Psoas muscle (tissue), 8 donors: ENCODE results near the gene JAKMIP3. TPM values are rescaled to one million over a fixed set of nuclear protein-coding genes. Genes with fewer than 3 reads are reported as not detected.

Source experiments
- ATAC-seq, 4 donors: fragments of 200-7000 bp; cut with Tn5 transposase; one replicate each; pipeline ENCODE4 v1.9.1; 2020; ENCODE audit warnings: moderate library complexity in 3 of 4, mild to moderate bottlenecking in 2 of 4
- DNase-seq, 2 donors: peaks; one replicate each; pipeline ENCODE4 v3.0.0-alpha.2; 2020
- H3K27ac ChIP-seq: fragments of 200-600 bp; one replicate; pipeline ENCODE4 v1.8.0; 2022
- H3K27me3 ChIP-seq, 3 donors: fragments of 200-600 bp in 1 of 3; one replicate each; pipeline versions ENCODE4 v1.6.1 to v1.8.0; 2013 to 2022; ENCODE audit warnings: low read length in 2 of 3, mild to moderate bottlenecking in 2 of 3, moderate library complexity in 1 of 3; ENCODE audit not compliant: insufficient read depth in 3 of 3
- H3K36me3 ChIP-seq, 2 donors: fragments of 200-600 bp in 1 of 2; one replicate each; pipeline versions ENCODE4 v1.6.1 to v1.8.0; 2013 to 2022; ENCODE audit warnings: low read depth in 1 of 2, mild to moderate bottlenecking in 1 of 2, moderate library complexity in 1 of 2; ENCODE audit not compliant: insufficient read depth in 1 of 2
- H3K4me1 ChIP-seq: fragments of 200-600 bp; one replicate; pipeline ENCODE4 v1.8.0; 2022
- H3K4me3 ChIP-seq: fragments of 200-600 bp; one replicate; pipeline ENCODE4 v1.8.0; 2022; ENCODE audit warnings: mild to moderate bottlenecking
- H3K9me3 ChIP-seq: fragments of 200-600 bp; one replicate; pipeline ENCODE4 v1.8.0; 2022
- WGBS, 3 donors: extraction: QIAGEN DNeasy Blood & Tissue Kit; methylation state at CpG; one replicate each; pipeline versions ENCODE4 v1.1.6 to v1.1.7; 2013; 5-methylcytosine and 5-hydroxymethylcytosine counted together
- intact Hi-C, 2 donors: fragments of 100-400 bp; cut with DNase I; formaldehyde crosslinking; loops; one replicate each; pipeline versions ENCODE4 v1.11.0 to v1.14.2; 2022
- polyA plus RNA-seq, 3 donors: library from polyadenylated mRNA; stranded (reverse); fragments of 200-250 nt; gene quantifications; one replicate each; pipeline ENCODE4 v1.2.3, GENCODE V29; 2013
- total RNA-seq, 4 donors: library from RNA; stranded (reverse); fragmentation: NEBNext Ultra II Directional in 2 of 4; extraction: Animal tissue kit (Norgen Biotek cat#: 25700) in 2 of 4; gene quantifications; one replicate each; pipeline versions ENCODE4 v1.2.1 to v1.2.4, GENCODE V29; 2021 to 2023
- TF ChIP-seq, protein P1 (sequence below): fragments of 200-600 bp; IDR thresholded peaks from one replicate; pipeline ENCODE4 v1.8.0; 2022; ENCODE audit warnings: antibody characterized with exemption
- donor health status: healthy with polysubstance abuse.
- donor health status: DM: no; HTN: no; CAD: no; lungs with moderate emphysema.
- donor health status: Bipolar disorder and iron deficiency.
- donor health status: healthy.
- donor health status: DM: yes; HTN: yes; CAD: no.
- donor health status: DM: no; HTN: no; CAD: no.
- donor health status: DM: no; HTN: no; CAD: no.
- donor health status: DM: yes; HTN: yes; CAD: no.

JAKMIP3 gene
- total and polyA plus RNA-seq, 7 donors: 0.12 to 1.7 (median 0.52) TPM

DNA sequence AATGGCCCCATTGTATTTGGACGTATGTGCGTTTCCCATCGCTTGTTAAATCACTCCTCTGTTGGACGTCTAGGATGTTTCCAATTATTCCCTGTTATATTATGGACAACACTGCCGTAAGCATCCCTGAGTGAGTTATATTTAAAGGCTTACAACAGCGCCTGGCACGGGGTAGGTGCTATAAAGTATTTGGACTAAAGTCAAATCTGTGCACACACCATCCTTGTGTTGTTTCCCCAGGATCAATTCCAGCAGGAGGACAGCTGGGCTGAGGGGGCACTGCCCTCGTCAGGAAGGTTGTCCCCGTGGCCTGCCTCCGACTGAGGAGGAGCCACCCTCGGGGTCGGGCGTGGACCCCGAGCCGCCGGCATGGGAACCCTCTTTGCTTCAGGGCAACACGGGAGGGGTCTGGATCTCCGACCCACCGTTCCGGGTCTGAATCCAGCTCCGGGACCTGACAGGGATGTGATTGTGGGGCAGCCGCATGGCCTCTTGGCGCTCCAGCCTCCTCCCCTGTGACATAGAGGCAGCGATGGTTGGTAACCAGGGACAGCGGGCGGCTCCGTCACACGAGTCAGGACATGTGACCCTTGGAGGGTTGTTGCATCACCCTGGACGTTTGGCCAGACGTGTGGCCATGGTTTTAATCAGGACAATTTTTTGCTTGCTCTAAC, 1.5 kb upstream of the JAKMIP3 start:
- intact Hi-C loops: no loop called here

DNA sequence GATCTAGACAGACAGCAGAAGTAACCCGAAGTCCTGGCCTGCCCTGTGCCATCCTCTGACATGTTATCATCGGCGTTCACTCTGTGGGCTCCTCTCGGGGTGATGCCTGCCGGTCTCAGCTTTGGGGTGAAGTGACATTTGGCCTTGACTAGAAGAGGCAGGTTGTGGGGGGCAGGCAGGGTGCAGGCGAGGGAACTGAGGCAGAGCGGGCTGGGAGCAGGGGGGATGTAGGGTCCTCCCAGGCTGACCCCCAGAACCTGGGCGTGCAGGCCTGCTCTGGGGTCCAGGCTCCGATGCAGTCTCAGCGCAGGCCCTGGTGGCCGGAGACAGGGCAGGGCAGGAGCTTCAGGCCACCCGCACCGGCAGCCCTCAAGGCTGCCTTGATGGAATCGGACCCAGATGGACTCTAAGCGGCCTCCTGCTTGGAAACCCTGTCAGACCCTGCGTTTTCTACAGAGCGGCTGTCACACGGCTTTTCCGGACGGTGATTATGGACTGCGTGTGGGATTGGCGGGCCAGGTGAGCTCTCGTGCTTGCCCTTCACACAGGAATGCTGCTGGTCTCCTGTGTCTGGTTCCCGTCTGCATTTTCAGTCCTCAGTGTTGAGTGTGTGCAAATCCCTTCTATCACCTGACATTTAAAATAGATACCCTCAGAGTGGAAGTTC, 842 bp upstream of the JAKMIP3 start:
- 86 to 92% (median 87%) methylated on average over 24 of the region's 24 CpGs for WGBS, 3 donors
- no peaks in the 10 kb centered on the region for H3K36me3 ChIP-seq
- intact Hi-C loops: no loop called here
- ATAC-seq (peak; percentile 12 to 23 (median 14)), DNase-seq (no peak)
- no peaks in the 10 kb centered on the region for H3K27me3 ChIP-seq
- TF ChIP-seq, protein P1, sequence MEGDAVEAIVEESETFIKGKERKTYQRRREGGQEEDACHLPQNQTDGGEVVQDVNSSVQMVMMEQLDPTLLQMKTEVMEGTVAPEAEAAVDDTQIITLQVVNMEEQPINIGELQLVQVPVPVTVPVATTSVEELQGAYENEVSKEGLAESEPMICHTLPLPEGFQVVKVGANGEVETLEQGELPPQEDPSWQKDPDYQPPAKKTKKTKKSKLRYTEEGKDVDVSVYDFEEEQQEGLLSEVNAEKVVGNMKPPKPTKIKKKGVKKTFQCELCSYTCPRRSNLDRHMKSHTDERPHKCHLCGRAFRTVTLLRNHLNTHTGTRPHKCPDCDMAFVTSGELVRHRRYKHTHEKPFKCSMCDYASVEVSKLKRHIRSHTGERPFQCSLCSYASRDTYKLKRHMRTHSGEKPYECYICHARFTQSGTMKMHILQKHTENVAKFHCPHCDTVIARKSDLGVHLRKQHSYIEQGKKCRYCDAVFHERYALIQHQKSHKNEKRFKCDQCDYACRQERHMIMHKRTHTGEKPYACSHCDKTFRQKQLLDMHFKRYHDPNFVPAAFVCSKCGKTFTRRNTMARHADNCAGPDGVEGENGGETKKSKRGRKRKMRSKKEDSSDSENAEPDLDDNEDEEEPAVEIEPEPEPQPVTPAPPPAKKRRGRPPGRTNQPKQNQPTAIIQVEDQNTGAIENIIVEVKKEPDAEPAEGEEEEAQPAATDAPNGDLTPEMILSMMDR: no peak
- H3K4me3 ChIP-seq: peak overlapping the region; percentile 72
- H3K27ac ChIP-seq: peak overlapping the region; percentile 16
- H3K9me3 ChIP-seq: no peaks in the 10 kb centered on the region
- peaks cover 4% of the 10 kb centered on the region for H3K4me1 ChIP-seq

More for the DNA sequence above, 1.5 kb upstream of the JAKMIP3 start:
- H3K9me3 ChIP-seq: no peaks in the 10 kb centered on the region
- no peaks in the 10 kb centered on the region for H3K36me3 ChIP-seq
- DNase-seq (no peak), ATAC-seq (peak; percentile 31 to 73 (median 56))
- H3K27ac ChIP-seq: peak overlapping the region; percentile 16
- no peak overlapping the region for H3K4me3 ChIP-seq
- H3K27me3 ChIP-seq: no peaks in the 10 kb centered on the region
- WGBS, 3 donors: 71 to 85% (median 75%) methylated on average over 30 of the region's 30 CpGs
- TF ChIP-seq, protein P1: no peak
- peaks cover 4% of the 10 kb centered on the region for H3K4me1 ChIP-seq

DNA sequence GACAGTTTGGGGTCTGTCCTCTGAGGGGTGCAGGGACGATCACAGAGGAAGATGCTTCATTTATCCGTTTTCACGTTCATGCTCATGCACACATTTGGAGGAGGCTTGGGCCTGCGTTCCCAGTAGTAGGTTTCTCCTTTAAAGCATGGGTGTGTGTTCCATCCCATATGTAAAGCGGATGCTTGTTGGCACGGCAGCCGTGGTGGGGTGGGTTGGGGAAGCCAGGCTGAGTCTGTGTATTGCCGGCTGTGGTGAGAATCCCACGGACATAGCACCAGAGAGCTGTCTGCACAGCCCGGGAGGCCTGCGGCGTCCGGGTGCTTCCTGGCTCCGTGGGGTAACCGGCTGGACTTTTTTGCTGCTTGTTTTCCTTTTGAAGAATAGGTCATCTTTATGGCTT, 440 bp downstream of the JAKMIP3 start:
- peaks cover 4% of the 10 kb centered on the region for H3K4me1 ChIP-seq
- H3K36me3 ChIP-seq: no peaks in the 10 kb centered on the region
- peak in 2 of 4 donors; percentile 4 to 14 for ATAC-seq
- intact Hi-C loops: no loop called here
- no peaks in the 10 kb centered on the region for H3K9me3 ChIP-seq
- WGBS, 3 donors: 25 to 46% (median 27%) methylated on average over 15 of the region's 15 CpGs
- H3K27ac ChIP-seq: peak overlapping the region; percentile 76
- DNase-seq: no peak
- no peaks in the 10 kb centered on the region for H3K27me3 ChIP-seq
- peak overlapping the region; percentile 72 for H3K4me3 ChIP-seq
- TF ChIP-seq, protein P1: no peak

DNA sequence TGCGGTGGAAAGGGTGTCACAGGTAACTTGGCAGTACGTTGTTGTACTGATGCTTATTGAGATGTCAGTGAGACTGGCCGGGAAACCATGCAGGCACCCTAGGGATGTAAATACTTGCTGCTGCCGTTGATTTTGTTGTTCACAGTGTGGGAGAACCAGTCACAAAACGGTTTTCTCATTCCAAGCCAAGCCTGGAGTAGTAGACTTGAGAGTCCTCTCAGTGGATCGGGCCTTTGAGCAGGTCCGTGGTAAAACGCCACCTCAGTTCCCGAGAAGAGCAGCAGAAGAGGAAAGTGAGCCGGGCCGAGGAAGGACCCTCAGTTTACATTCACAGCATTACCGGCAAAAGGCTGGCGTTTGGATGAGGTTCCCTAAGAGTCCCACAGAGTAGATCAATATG, 1.1 kb downstream of the JAKMIP3 start:
- no peaks in the 10 kb centered on the region for H3K36me3 ChIP-seq
- ATAC-seq: no peak
- DNase-seq: no peak
- peaks cover 4% of the 10 kb centered on the region for H3K4me1 ChIP-seq
- H3K4me3 ChIP-seq: peak overlapping the region; percentile 72
- TF ChIP-seq, protein P1: no peak
- no peak overlapping the region for H3K27ac ChIP-seq
- intact Hi-C loops: no loop called here
- H3K27me3 ChIP-seq: no peaks in the 10 kb centered on the region
- 90 to 92% (median 90%) methylated on average over 13 of the region's 13 CpGs for WGBS, 3 donors
- no peaks in the 10 kb centered on the region for H3K9me3 ChIP-seq
